Activated CD8-positive, alpha-beta memory T cell treated with anti-CD3 and anti-CD28 coated beads for 24 hours (primary cell): Measurements from ENCODE around the gene CDKAL1.

ENCODE experiments used
- DNase-seq: peaks from one replicate; pipeline ENCODE4 v3.0.0-alpha.2; 2020

CDKAL1 gene

GRCh38 chr6:20684474-20684873 is 150.2 kb downstream of the CDKAL1 start:
- no peak for DNase-seq

GRCh38 chr6:20686142-20686541 is 151.9 kb downstream of the CDKAL1 start:
- DNase-seq: no peak

- DNase-seq: no peak
These were observed 153.2 kb downstream of the CDKAL1 start for GRCh38 chr6:20687494-20687893.

- DNase-seq: no peak
These were observed 154.6 kb downstream of the CDKAL1 start for GRCh38 chr6:20688710-20689500.

- no peak for DNase-seq
These were observed 156.9 kb downstream of the CDKAL1 start for GRCh38 chr6:20691185-20691584.

- no peak for DNase-seq
These were observed 157.8 kb downstream of the CDKAL1 start for GRCh38 chr6:20692023-20692422.

- no peak for DNase-seq
These were observed 159.3 kb downstream of the CDKAL1 start for GRCh38 chr6:20693466-20694063.

GRCh38 chr6:20696676-20697075 is 162.4 kb downstream of the CDKAL1 start:
- no peak for DNase-seq

- DNase-seq: no peak
These were observed 164.4 kb downstream of the CDKAL1 start for GRCh38 chr6:20698675-20699074.

GRCh38 chr6:20699402-20699801 is 165.1 kb downstream of the CDKAL1 start:
- DNase-seq: no peak

- DNase-seq: no peak
These were observed 166.1 kb downstream of the CDKAL1 start for GRCh38 chr6:20700375-20700774.

- no peak for DNase-seq
These were observed 168.1 kb downstream of the CDKAL1 start for GRCh38 chr6:20702366-20702765.

GRCh38 chr6:20703049-20703448 is 168.8 kb downstream of the CDKAL1 start:
- DNase-seq: no peak

GRCh38 chr6:20704325-20705025 is 170.2 kb downstream of the CDKAL1 start:
- no peak for DNase-seq

- DNase-seq: no peak
These were observed 171.5 kb downstream of the CDKAL1 start for GRCh38 chr6:20705741-20706140.

- DNase-seq: no peak
These were observed 172.1 kb downstream of the CDKAL1 start for GRCh38 chr6:20706238-20706938.

GRCh38 chr6:20706939-20707485 is 172.8 kb downstream of the CDKAL1 start:
- no peak for DNase-seq

- no peak for DNase-seq
These were observed 173.6 kb downstream of the CDKAL1 start for GRCh38 chr6:20707870-20708269.

- no peak for DNase-seq
These were observed 174.3 kb downstream of the CDKAL1 start for GRCh38 chr6:20708367-20709124.

- DNase-seq: no peak
These were observed 175.2 kb downstream of the CDKAL1 start for GRCh38 chr6:20709451-20709850.

GRCh38 chr6:20710341-20710740 is 176.1 kb downstream of the CDKAL1 start:
- DNase-seq: no peak

GRCh38 chr6:20711518-20711917 is 177.3 kb downstream of the CDKAL1 start:
- no peak for DNase-seq
